HepG2 (cell line): Measurements from ENCODE around the gene ARL4D.

Experiments used
- RXRA ChIP-seq: sonication (generic); formaldehyde crosslinking; IDR thresholded peaks from 2 replicates; pipeline ENCODE4 v1.5.1; 2020; ENCODE audit warnings: missing genetic modification reagents
- SP1 ChIP-seq, 2 experiments: fragments of 450-650 bp in 1 of 2; sonication (generic) in 1 of 2; formaldehyde crosslinking in 1 of 2; IDR thresholded peaks; 2 replicates each; pipeline versions ENCODE4 v1.4.0 to v1.6.1; 2016 to 2020; ENCODE audit warnings: missing genetic modification reagents in 1 of 2

DNA sequence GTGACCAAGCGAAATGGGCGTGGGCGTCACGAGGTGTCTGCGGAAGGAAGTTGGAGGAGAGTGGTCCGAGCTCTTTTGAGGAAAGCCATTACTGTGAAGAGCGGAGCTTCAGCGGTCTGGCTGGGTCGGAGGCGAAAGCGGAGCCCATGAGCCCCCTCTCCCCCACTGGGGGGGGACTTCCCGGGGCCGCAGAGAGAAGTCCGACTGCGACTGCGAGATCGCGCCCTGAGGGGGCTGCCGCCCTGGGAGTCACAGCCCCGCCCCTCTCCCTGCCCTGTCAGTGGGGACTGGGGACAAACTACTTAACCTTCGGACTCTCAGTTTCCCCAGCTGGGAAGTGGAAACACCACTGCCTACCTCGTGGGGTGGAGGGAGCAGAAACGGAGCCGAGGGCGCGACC, 20.0 kb upstream of the ARL4D start:
- no peak for TF ChIP-seq SP1 (IDR thresholded peaks at IDR 0.05)
- no peak for TF ChIP-seq SP1 (CRISPR knock-in tag; IDR thresholded peaks at IDR 0.05)
- no peak for TF ChIP-seq RXRA (CRISPR knock-in tag)
